ENCODE measurements around the gene IQCB1.
A peak's percentile ranks its signal among the peaks of the same experiment; 100 is the strongest.

IQCB1 gene

DNA sequence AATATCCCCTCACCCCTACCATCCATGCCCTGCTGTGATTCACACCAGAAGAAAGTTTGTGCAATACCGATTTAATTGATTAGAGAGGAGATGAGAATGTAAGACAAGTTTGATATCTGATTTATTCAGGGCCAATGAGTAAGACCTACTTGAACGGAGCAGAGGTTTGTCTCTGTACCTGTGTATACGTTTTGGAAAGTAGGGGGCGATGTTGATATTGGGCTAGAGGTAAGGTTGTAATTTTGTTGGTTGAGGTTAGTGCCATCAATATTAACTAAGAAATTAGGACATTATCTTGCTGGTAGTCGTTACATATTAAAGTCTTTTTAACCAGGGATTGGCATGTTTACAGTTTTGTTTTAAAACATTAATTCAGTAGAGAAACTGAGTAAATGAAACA lies 20.7 kb upstream of the IQCB1 start:
- H3K27me3 ChIP-seq (ENCODE audit: insufficient read depth, insufficient read length), result no peaks in the 10 kb centered on the region
- no peaks in the 10 kb centered on the region for H3K36me3 ChIP-seq (ENCODE audit: insufficient read depth, insufficient read length, low read length)
- DNase-seq (ENCODE audit: low read depth, low spot score), result peak; percentile 47
- TF ChIP-seq YY1 (IDR thresholded peaks at IDR 0.05; ENCODE audit: insufficient read depth, insufficient read length), result no peak
- no peak for TF ChIP-seq ZNF274 (IDR thresholded peaks at IDR 0.05; ENCODE audit: low read depth, low read length)
- TF ChIP-seq SUZ12 (IDR thresholded peaks at IDR 0.05; ENCODE audit: extremely low read depth, insufficient read depth, insufficient read length), result no peak
- no peak overlapping the region for H3K9ac ChIP-seq (ENCODE audit: insufficient read length, low read depth)
- no peaks in the 10 kb centered on the region for H3K9me3 ChIP-seq (ENCODE audit: insufficient read depth, low read length)
- no peaks in the 10 kb centered on the region for H3K4me1 ChIP-seq (ENCODE audit: insufficient read depth, insufficient read length)
- H3K4me3 ChIP-seq (ENCODE audit: insufficient read length, low read depth), result no peak overlapping the region

DNA sequence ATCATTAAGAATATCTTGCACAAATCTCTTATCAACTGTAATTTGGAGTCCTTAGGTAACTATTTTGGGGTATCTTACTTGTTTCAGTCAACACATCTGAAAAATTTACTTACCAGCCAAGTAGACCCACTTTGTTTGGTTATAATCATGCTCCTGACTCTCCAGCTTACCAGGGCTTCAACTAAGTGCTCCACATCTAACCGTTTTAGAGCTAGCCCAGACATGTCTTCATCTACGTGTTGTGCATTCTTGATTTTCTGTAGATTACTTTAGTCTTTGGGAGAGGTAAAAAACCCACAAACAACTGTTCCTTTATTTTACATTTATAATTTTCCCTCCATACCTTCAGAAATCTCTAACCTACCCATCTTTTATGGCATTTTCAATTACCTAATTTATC lies 17.4 kb upstream of the IQCB1 start:
- Histone ChIP-seq H3K9me3 (ENCODE audit: insufficient read depth, low read length) (no peaks in the 10 kb centered on the region), H3K4me1 (ENCODE audit: insufficient read depth, insufficient read length) (no peaks in the 10 kb centered on the region), H3K4me3 (ENCODE audit: insufficient read length, low read depth) (no peak overlapping the region), H3K27me3 (ENCODE audit: insufficient read depth, insufficient read length) (no peaks in the 10 kb centered on the region), H3K36me3 (ENCODE audit: insufficient read depth, insufficient read length, low read length) (no peaks in the 10 kb centered on the region), H3K9ac (ENCODE audit: insufficient read length, low read depth) (no peak overlapping the region)
- no peak for DNase-seq (ENCODE audit: low read depth, low spot score)
- no peak for TF ChIP-seq SUZ12 (IDR thresholded peaks at IDR 0.05; ENCODE audit: extremely low read depth, insufficient read depth, insufficient read length)
- TF ChIP-seq YY1 (IDR thresholded peaks at IDR 0.05; ENCODE audit: insufficient read depth, insufficient read length), result no peak
- TF ChIP-seq ZNF274 (IDR thresholded peaks at IDR 0.05; ENCODE audit: low read depth, low read length), result no peak

DNA sequence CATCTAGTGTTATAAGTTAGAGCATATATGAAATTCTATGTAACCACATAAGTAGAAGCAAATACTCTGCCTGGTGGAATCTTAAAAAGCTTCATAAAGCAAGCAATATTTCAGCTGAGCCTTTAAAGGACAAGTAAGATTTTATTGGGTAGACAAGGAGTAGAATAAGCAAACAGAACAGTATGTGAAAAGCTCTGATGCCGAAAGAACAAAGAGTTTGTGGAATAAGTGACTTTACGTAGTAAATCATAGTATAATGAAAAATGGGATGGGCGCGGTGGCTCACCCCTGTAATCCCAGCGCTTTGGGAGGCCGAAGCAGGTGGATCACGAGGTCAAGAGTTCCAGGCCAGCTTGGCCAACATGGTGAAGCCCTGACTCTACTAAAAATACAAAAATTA lies 10.0 kb upstream of the IQCB1 start:
- no peaks in the 10 kb centered on the region for H3K36me3 ChIP-seq (ENCODE audit: insufficient read depth, insufficient read length, low read length)
- H3K4me1 ChIP-seq (ENCODE audit: insufficient read depth, insufficient read length), result no peaks in the 10 kb centered on the region
- no peaks in the 10 kb centered on the region for H3K27me3 ChIP-seq (ENCODE audit: insufficient read depth, insufficient read length)
- H3K4me3 ChIP-seq (ENCODE audit: insufficient read length, low read depth), result no peak overlapping the region
- TF ChIP-seq ZNF274 (IDR thresholded peaks at IDR 0.05; ENCODE audit: low read depth, low read length) (no peak), SUZ12 (IDR thresholded peaks at IDR 0.05; ENCODE audit: extremely low read depth, insufficient read depth, insufficient read length) (no peak)
- H3K9me3 ChIP-seq (ENCODE audit: insufficient read depth, low read length), result peaks cover 10% of the 10 kb centered on the region; the same call in 1 of the 2 replicates
- no peak for DNase-seq (ENCODE audit: low read depth, low spot score)
- H3K9ac ChIP-seq (ENCODE audit: insufficient read length, low read depth), result no peak overlapping the region

DNA sequence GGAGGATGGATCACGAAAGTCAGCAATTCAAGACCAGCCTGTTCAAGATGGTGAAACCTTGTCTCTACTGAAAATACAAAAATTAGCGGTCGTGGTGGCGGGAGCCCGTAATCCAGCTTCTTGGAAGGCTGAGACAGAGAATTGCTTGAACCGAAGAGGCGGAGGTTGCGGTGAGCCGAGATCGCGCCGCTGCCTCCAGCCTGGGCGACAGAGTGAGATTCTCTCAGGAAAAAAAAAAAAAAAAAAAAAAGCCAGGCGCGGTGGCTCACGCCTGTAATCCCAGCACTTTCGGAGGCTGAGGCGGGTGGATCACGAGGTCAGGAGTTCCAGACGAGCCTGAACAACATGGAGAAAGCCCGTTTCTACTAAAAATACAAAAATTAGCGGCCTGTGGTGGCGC lies 5.1 kb upstream of the IQCB1 start:
- no peaks in the 10 kb centered on the region for H3K4me1 ChIP-seq (ENCODE audit: insufficient read depth, insufficient read length)
- DNase-seq (ENCODE audit: low read depth, low spot score), result no peak
- peaks cover 10% of the 10 kb centered on the region; the same call in 1 of the 2 replicates for H3K9me3 ChIP-seq (ENCODE audit: insufficient read depth, low read length)
- H3K4me3 ChIP-seq (ENCODE audit: insufficient read length, low read depth), result no peak overlapping the region
- H3K27me3 ChIP-seq (ENCODE audit: insufficient read depth, insufficient read length), result peaks cover 10% of the 10 kb centered on the region
- TF ChIP-seq YY1 (IDR thresholded peaks at IDR 0.05; ENCODE audit: insufficient read depth, insufficient read length), result no peak
- no peak for TF ChIP-seq ZNF274 (IDR thresholded peaks at IDR 0.05; ENCODE audit: low read depth, low read length)
- no peak for TF ChIP-seq SUZ12 (IDR thresholded peaks at IDR 0.05; ENCODE audit: extremely low read depth, insufficient read depth, insufficient read length)
- no peaks in the 10 kb centered on the region for H3K36me3 ChIP-seq (ENCODE audit: insufficient read depth, insufficient read length, low read length)
- H3K9ac ChIP-seq (ENCODE audit: insufficient read length, low read depth), result no peak overlapping the region

DNA sequence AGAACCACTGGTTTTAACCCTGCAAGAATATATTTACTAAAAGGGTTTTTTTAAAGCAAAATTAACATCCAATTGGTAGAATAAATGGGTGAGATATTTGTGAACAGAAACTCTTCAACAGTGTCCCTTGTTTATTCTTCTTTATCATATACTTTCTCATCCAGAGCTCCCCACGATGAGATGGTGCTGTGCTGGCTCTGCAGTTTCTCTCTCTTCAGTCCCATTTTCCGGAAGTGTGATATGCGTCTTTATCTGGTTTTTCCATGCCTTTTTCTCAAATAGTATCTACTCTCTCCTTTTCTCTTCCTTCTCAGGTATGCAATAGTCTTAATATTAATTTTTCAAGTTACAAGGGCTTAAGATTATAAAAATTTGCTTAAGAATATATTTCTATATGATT lies 1.6 kb upstream of the IQCB1 start:
- H3K4me3 ChIP-seq (ENCODE audit: insufficient read length, low read depth), result no peak overlapping the region
- no peak overlapping the region for H3K9ac ChIP-seq (ENCODE audit: insufficient read length, low read depth)

DNA sequence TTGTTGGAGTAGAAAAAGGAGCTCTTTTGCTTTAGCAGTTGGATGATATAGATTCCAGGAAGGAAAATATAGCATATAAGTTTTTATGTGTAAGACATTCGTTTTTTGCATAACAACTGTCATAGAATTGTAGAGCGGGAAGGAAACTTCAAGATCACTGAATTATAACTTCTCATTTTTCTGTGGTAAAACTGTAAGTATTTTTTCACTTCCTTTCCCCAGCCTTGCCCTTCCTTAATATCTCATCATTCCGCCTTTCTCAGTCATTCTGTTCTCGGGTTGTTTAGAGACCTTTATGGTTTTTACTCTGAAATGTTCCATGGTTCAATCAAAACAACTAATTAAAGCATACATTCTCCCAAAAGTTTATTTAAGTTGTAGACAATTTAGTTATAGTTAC lies 1.2 kb upstream of the IQCB1 start:
- H3K36me3 ChIP-seq (ENCODE audit: insufficient read depth, insufficient read length, low read length), result peaks cover 22% of the 10 kb centered on the region
- no peak overlapping the region for H3K9ac ChIP-seq (ENCODE audit: insufficient read length, low read depth)
- no peaks in the 10 kb centered on the region for H3K4me1 ChIP-seq (ENCODE audit: insufficient read depth, insufficient read length)
- TF ChIP-seq YY1 (IDR thresholded peaks at IDR 0.05; ENCODE audit: insufficient read depth, insufficient read length) (no peak), ZNF274 (IDR thresholded peaks at IDR 0.05; ENCODE audit: low read depth, low read length) (no peak), SUZ12 (IDR thresholded peaks at IDR 0.05; ENCODE audit: extremely low read depth, insufficient read depth, insufficient read length) (no peak)
- no peak overlapping the region for H3K4me3 ChIP-seq (ENCODE audit: insufficient read length, low read depth)
- peaks cover 10% of the 10 kb centered on the region for H3K27me3 ChIP-seq (ENCODE audit: insufficient read depth, insufficient read length)
- no peak for DNase-seq (ENCODE audit: low read depth, low spot score)
- no peaks in the 10 kb centered on the region for H3K9me3 ChIP-seq (ENCODE audit: insufficient read depth, low read length)

More for the DNA sequence above, 1.6 kb upstream of the IQCB1 start:
- H3K36me3 ChIP-seq (ENCODE audit: insufficient read depth, insufficient read length, low read length), result peaks cover 18% of the 10 kb centered on the region
- no peak for DNase-seq (ENCODE audit: low read depth, low spot score)
- TF ChIP-seq SUZ12 (IDR thresholded peaks at IDR 0.05; ENCODE audit: extremely low read depth, insufficient read depth, insufficient read length) (no peak), ZNF274 (IDR thresholded peaks at IDR 0.05; ENCODE audit: low read depth, low read length) (no peak), YY1 (IDR thresholded peaks at IDR 0.05; ENCODE audit: insufficient read depth, insufficient read length) (no peak)
- H3K4me1 ChIP-seq (ENCODE audit: insufficient read depth, insufficient read length), result no peaks in the 10 kb centered on the region
- peaks cover 10% of the 10 kb centered on the region for H3K27me3 ChIP-seq (ENCODE audit: insufficient read depth, insufficient read length)
- no peaks in the 10 kb centered on the region for H3K9me3 ChIP-seq (ENCODE audit: insufficient read depth, low read length)

DNA sequence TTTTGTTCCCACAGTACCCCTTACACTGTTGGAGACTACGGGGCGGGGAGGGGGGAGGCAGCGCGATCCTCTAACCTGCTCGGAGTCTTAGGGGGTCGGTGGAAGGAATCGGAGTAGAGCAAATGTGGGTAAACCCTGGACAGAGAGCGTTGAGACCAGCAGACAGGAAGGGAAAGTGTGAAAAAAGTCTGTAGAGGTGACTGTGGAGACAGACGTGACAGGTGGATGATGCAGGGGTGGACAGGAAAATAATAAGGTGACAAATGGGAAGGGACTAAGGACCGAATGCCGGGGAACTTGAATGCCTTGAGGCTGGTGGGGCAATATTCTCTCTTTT lies 573 bp upstream of the IQCB1 start:
- no peaks in the 10 kb centered on the region for H3K4me1 ChIP-seq (ENCODE audit: insufficient read depth, insufficient read length)
- TF ChIP-seq SUZ12 (IDR thresholded peaks at IDR 0.05; ENCODE audit: extremely low read depth, insufficient read depth, insufficient read length) (no peak), YY1 (IDR thresholded peaks at IDR 0.05; ENCODE audit: insufficient read depth, insufficient read length) (no peak), ZNF274 (IDR thresholded peaks at IDR 0.05; ENCODE audit: low read depth, low read length) (no peak)
- no peak for DNase-seq (ENCODE audit: low read depth, low spot score)
- H3K27me3 ChIP-seq (ENCODE audit: insufficient read depth, insufficient read length), result peaks cover 10% of the 10 kb centered on the region
- H3K9ac ChIP-seq (ENCODE audit: insufficient read length, low read depth), result peak overlapping the region; percentile 79
- H3K9me3 ChIP-seq (ENCODE audit: insufficient read depth, low read length), result no peaks in the 10 kb centered on the region
- peaks cover 29% of the 10 kb centered on the region for H3K36me3 ChIP-seq (ENCODE audit: insufficient read depth, insufficient read length, low read length)
- H3K4me3 ChIP-seq (ENCODE audit: insufficient read length, low read depth), result peak overlapping the region; percentile 65

Measured in NT2/D1 (cell line).